GM19099 (cell line): Measurements from ENCODE around the gene ESPN.

Source experiments
- POLR2A ChIP-seq: IDR thresholded peaks from 3 replicates; pipeline ENCODE4 v1.6.1; 2011; ENCODE audit warnings: low read depth; ENCODE audit not compliant: insufficient read length; ENCODE audit errors: extremely low read depth

The ESPN gene

GRCh38 chr1:6396998-6397397 lies 27.6 kb upstream of the ESPN start:
- no peak for TF ChIP-seq POLR2A

GRCh38 chr1:6397844-6398441 lies 26.6 kb upstream of the ESPN start:
- no peak for TF ChIP-seq POLR2A

- no peak for TF ChIP-seq POLR2A
These were observed 25.3 kb upstream of the ESPN start for GRCh38 chr1:6399294-6399693.

- no peak for TF ChIP-seq POLR2A
These were observed 22.9 kb upstream of the ESPN start for GRCh38 chr1:6401673-6402072.

- TF ChIP-seq POLR2A = no peak
These were observed 16.6 kb upstream of the ESPN start for GRCh38 chr1:6408023-6408422.

- no peak for TF ChIP-seq POLR2A
These were observed 15.5 kb upstream of the ESPN start for GRCh38 chr1:6409053-6409452.

- TF ChIP-seq POLR2A = no peak
These were observed 14.8 kb upstream of the ESPN start for GRCh38 chr1:6409733-6410132.

- no peak for TF ChIP-seq POLR2A
These were observed 14.2 kb upstream of the ESPN start for GRCh38 chr1:6410248-6410893.

- no peak for TF ChIP-seq POLR2A
These were observed 11.7 kb upstream of the ESPN start for GRCh38 chr1:6412896-6413295.

- no peak for TF ChIP-seq POLR2A
These were observed 10.1 kb upstream of the ESPN start for GRCh38 chr1:6414443-6414844.

GRCh38 chr1:6414881-6415626 lies 9.5 kb upstream of the ESPN start:
- TF ChIP-seq POLR2A = no peak

- TF ChIP-seq POLR2A = no peak
These were observed 8.3 kb upstream of the ESPN start for GRCh38 chr1:6416295-6416656.

- TF ChIP-seq POLR2A = no peak
These were observed 7.7 kb upstream of the ESPN start for GRCh38 chr1:6416906-6417305.

GRCh38 chr1:6417961-6418667 lies 6.5 kb upstream of the ESPN start:
- TF ChIP-seq POLR2A = no peak

- no peak for TF ChIP-seq POLR2A
These were observed 5.7 kb upstream of the ESPN start for GRCh38 chr1:6418668-6419396.
